ENCODE measurements around the gene INO80.
A peak's percentile ranks its signal among the peaks of the same experiment; 100 is the strongest.

Gene INO80

GRCh38 chr15:41001524-41002214 lies 114.4 kb downstream of the INO80 start:
- H3K27ac ChIP-seq = peak overlapping the region; percentile 51; the same call in 1 of the 2 replicates
- TF ChIP-seq ZFX (IDR thresholded peaks at IDR 0.05) = no peak

- no peak for TF ChIP-seq CTCF (conservative IDR thresholded peaks at IDR 0.05)
- TF ChIP-seq ZFX (IDR thresholded peaks at IDR 0.05) = no peak
- H3K27ac ChIP-seq = no peak overlapping the region
Observed at GRCh38 chr15:40999190-40999589, 116.9 kb downstream of the INO80 start.

GRCh38 chr15:40995656-40996055 lies 120.4 kb downstream of the INO80 start:
- TF ChIP-seq ZFX (IDR thresholded peaks at IDR 0.05) (no peak), CTCF (conservative IDR thresholded peaks at IDR 0.05) (no peak)

GRCh38 chr15:40992825-40993224 lies 123.3 kb downstream of the INO80 start:
- H3K27ac ChIP-seq = no peak overlapping the region
- TF ChIP-seq ZFX (IDR thresholded peaks at IDR 0.05) (no peak), CTCF (conservative IDR thresholded peaks at IDR 0.05) (no peak)

More at GRCh38 chr15:40995656-40996055, 120.4 kb downstream of the INO80 start:
- H3K27ac ChIP-seq = no peak overlapping the region

GRCh38 chr15:40992241-40992741 lies 123.8 kb downstream of the INO80 start:
- TF ChIP-seq CTCF (conservative IDR thresholded peaks at IDR 0.05) (no peak), ZFX (IDR thresholded peaks at IDR 0.05) (no peak)

GRCh38 chr15:40991355-40991754 lies 124.7 kb downstream of the INO80 start:
- H3K27ac ChIP-seq = no peak overlapping the region
- TF ChIP-seq CTCF (conservative IDR thresholded peaks at IDR 0.05) (no peak), ZFX (IDR thresholded peaks at IDR 0.05) (no peak)

More at GRCh38 chr15:40992241-40992741, 123.8 kb downstream of the INO80 start:
- no peak overlapping the region for H3K27ac ChIP-seq

GRCh38 chr15:40990789-40991188 lies 125.3 kb downstream of the INO80 start:
- H3K27ac ChIP-seq = no peak overlapping the region
- no peak for TF ChIP-seq CTCF (conservative IDR thresholded peaks at IDR 0.05)
- TF ChIP-seq ZFX (IDR thresholded peaks at IDR 0.05) = no peak

GRCh38 chr15:40990080-40990479 lies 126.0 kb downstream of the INO80 start:
- H3K27ac ChIP-seq = no peak overlapping the region
- TF ChIP-seq ZFX (IDR thresholded peaks at IDR 0.05) = no peak
- no peak for TF ChIP-seq CTCF (conservative IDR thresholded peaks at IDR 0.05)

Data from C4-2B (cell line).